Endothelial cell of umbilical vein (primary cell): Measurements from ENCODE around the gene EIF4E1B. TPM values are rescaled to one million over a fixed set of nuclear protein-coding genes. Genes with fewer than 3 reads are reported as not detected.

Source experiments
- Bru-seq: library from RNA; stranded (reverse); fragments of 400-500 nt; gene quantifications from one replicate; lab custom pipeline; 2021; lab: Mats Ljungman, UMichigan
- BruChase-seq, 2 experiments: library from RNA; stranded (reverse); fragments of 400-500 nt; gene quantifications; one replicate each; lab custom pipeline; 2021; lab: Mats Ljungman, UMichigan
- BruUV-seq: library from RNA; stranded (reverse); fragments of 400-500 nt; replicated peaks from 2 replicates; lab custom pipeline; 2021; lab: Mats Ljungman, UMichigan
- CTCF ChIA-PET: fragments of 300-600, 350-600 bp; sonication (Branson Sonifier 250); formaldehyde crosslinking; loops from one replicate; lab custom pipeline; 2021; ENCODE audit warnings: antibody characterized with exemption, inconsistent platforms; lab: Charles Lee
- POLR2A ChIA-PET: fragments of 300-600, 350-600 bp; sonication (Branson Sonifier 250); formaldehyde crosslinking; loops from one replicate; lab custom pipeline; 2021; ENCODE audit warnings: antibody characterized with exemption, inconsistent platforms; lab: Charles Lee
- DNase-seq: peaks from one replicate; pipeline ENCODE4 v3.0.0-alpha.2; 2011; ENCODE audit warnings: low read depth, low spot score
- FAIRE-seq: peaks from 2 replicates; lab custom pipeline; 2011; peaks lifted over from hg19 to GRCh38; lab: Jason Lieb, UNC
- H2AFZ ChIP-seq: 2 replicates; pipeline ENCODE4 v1.6.0; 2012; ENCODE audit warnings: low read depth, low read length, control low read depth, inconsistent platforms
- H3K27ac ChIP-seq: 2 replicates; pipeline ENCODE4 v1.5.1; 2011; ENCODE audit warnings: low read depth, mild to moderate bottlenecking, control low read depth, low read length, moderate library complexity; ENCODE audit not compliant: insufficient read depth
- H3K27me3 ChIP-seq, 2 experiments: 2 replicates each; pipeline versions ENCODE4 v1.6.0 to v1.6.1; 2011; ENCODE audit warnings: low read length in 2 of 2, mixed read lengths in 1 of 2; ENCODE audit not compliant: control insufficient read depth in 2 of 2, insufficient read depth in 2 of 2
- H3K36me3 ChIP-seq, 2 experiments: 2 replicates in 1 of 2; 3 replicates in 1 of 2; pipeline ENCODE4 v1.5.1; 2011; ENCODE audit warnings: low read length in 2 of 2, mild to moderate bottlenecking in 1 of 2, moderate library complexity in 1 of 2; ENCODE audit not compliant: control insufficient read depth in 2 of 2, insufficient read depth in 2 of 2; ENCODE audit errors: extremely low read depth in 1 of 2
- H3K4me1 ChIP-seq: 3 replicates; pipeline ENCODE4 v1.5.1; 2011; ENCODE audit warnings: mild to moderate bottlenecking, low read length; ENCODE audit not compliant: control insufficient read depth, insufficient read depth; ENCODE audit errors: extremely low read depth
- H3K4me2 ChIP-seq: 2 replicates; pipeline ENCODE4 v1.6.1; 2011; ENCODE audit warnings: low read length, control low read depth, mixed read lengths; ENCODE audit not compliant: insufficient read depth
- H3K4me3 ChIP-seq, 3 experiments: fragments of 200-600 bp in 1 of 3; sonication (generic), shearing (Covaris generic) in 1 of 3; replicated peaks in 1 of 3; 2 replicates each; pipeline ENCODE4 v1.5.1; 2011 to 2016; ENCODE audit warnings: control low read depth in 3 of 3, low read length in 3 of 3, mild to moderate bottlenecking in 2 of 3, inconsistent platforms in 1 of 3, low read depth in 1 of 3, moderate library complexity in 1 of 3; ENCODE audit not compliant: insufficient read depth in 1 of 3
- H3K79me2 ChIP-seq: 2 replicates; pipeline ENCODE4 v1.6.0; 2012; ENCODE audit warnings: low read length, inconsistent platforms; ENCODE audit not compliant: control insufficient read depth, insufficient read depth
- H3K9ac ChIP-seq: replicated peaks from 2 replicates; pipeline ENCODE3; 2011; ENCODE audit warnings: low read length, control low read depth; ENCODE audit not compliant: insufficient read depth; ENCODE audit errors: extremely low read depth
- H3K9me1 ChIP-seq: replicated peaks from 3 replicates; pipeline ENCODE4 v1.6.0; 2011; ENCODE audit warnings: mild to moderate bottlenecking, low read length; ENCODE audit not compliant: control insufficient read depth, insufficient read depth; ENCODE audit errors: extremely low read depth
- H3K9me3 ChIP-seq: replicated peaks from 2 replicates; pipeline ENCODE4 v1.5.1; 2012; ENCODE audit warnings: low read length, inconsistent platforms; ENCODE audit not compliant: control insufficient read depth, insufficient read depth
- H4K20me1 ChIP-seq: replicated peaks from 2 replicates; pipeline ENCODE3; 2011; ENCODE audit warnings: mild to moderate bottlenecking, low read length; ENCODE audit not compliant: control insufficient read depth, insufficient read depth; ENCODE audit errors: extremely low read depth
- EZH2 ChIP-seq: IDR thresholded peaks from 2 replicates; pipeline ENCODE4 v1.6.1; 2012; ENCODE audit warnings: borderline replicate concordance, low read depth, mild to moderate bottlenecking, moderate library complexity, low read length, inconsistent platforms; ENCODE audit not compliant: severe bottlenecking
- dilution Hi-C: fragments of 300-500 bp; cut with MboI; formaldehyde crosslinking; loops from one replicate; pipeline ENCODE4 v1.15.0; 2019; ENCODE audit warnings: low sequenced_read_pairs; ENCODE audit not compliant: extremely low pct_ligation_motif_present
- intact Hi-C: fragments of 100-400 bp; cut with micrococcal nuclease; formaldehyde crosslinking; loops from one replicate; pipeline ENCODE4 v1.10.0; 2022
- long read RNA-seq: library from polyadenylated mRNA; stranded (forward); transcript quantifications from one replicate; pipeline ENCODE4 v2.0.0, GENCODE V29; 2021
- polyA minus RNA-seq, 3 experiments: library from RNA; depleted of rRNA, polyadenylated mRNA; stranded (reverse); fragments of >200 nt; gene quantifications; 1 replicate in 1 of 3; 2 replicates in 2 of 3; pipeline ENCODE4 v1.2.3, GENCODE V29; 2011
- polyA plus RNA-seq, 4 experiments: library from polyadenylated mRNA; depleted of rRNA in 3 of 4; stranded (reverse) in 3 of 4; unstranded in 1 of 4; fragments of >200 nt; gene quantifications; 2 replicates each; pipeline versions ENCODE4 v1.2.1 to v1.2.3, GENCODE V29; 2011 to 2012; ENCODE audit warnings: missing spikeins in 1 of 4
- total RNA-seq: library from RNA; stranded (reverse); gene quantifications from 2 replicates; pipeline ENCODE4 v1.2.3, GENCODE V29; 2021
- TF ChIP-seq, protein P1 (sequence below), 2 donors: IDR thresholded peaks; 1 replicate in 1 of 2; 2 replicates in 1 of 2; pipeline ENCODE4 v1.5.1; 2011; ENCODE audit warnings: low read length in 2 of 2, mild to moderate bottlenecking in 2 of 2, moderate library complexity in 2 of 2, control low read depth in 1 of 2, inconsistent platforms in 1 of 2, low read depth in 1 of 2; ENCODE audit not compliant: insufficient read depth in 1 of 2; ENCODE audit errors: extremely low read depth in 1 of 2

The EIF4E1B gene, protein sequence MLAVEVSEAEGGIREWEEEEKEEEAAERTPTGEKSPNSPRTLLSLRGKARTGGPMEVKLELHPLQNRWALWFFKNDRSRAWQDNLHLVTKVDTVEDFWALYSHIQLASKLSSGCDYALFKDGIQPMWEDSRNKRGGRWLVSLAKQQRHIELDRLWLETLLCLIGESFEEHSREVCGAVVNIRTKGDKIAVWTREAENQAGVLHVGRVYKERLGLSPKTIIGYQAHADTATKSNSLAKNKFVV
- total RNA-seq (not detected in 2 replicates), polyA plus RNA-seq (not detected in 2 replicates), polyA minus RNA-seq (not detected in 2 replicates), Bru-seq, nascent RNA (not detected), BruChase-seq, experiment 1, labeled RNA remaining after a 6-hour chase (not detected), BruChase-seq, experiment 2, labeled RNA remaining after a 2-hour chase (percentile 6 among the genes with signal in this experiment)
- polyA plus RNA-seq (2011; cell fraction: cytosol; rRNA removed), result not detected in 2 replicates
- polyA plus RNA-seq (2011; cell fraction: nucleus; rRNA removed), result not detected in 2 replicates
- polyA plus RNA-seq (2012), result not detected in 2 replicates
- polyA minus RNA-seq (2011; cell fraction: cytosol; rRNA and poly(A)+ RNA removed), result not detected
- not detected in 2 replicates for polyA minus RNA-seq (2011; cell fraction: nucleus; rRNA and poly(A)+ RNA removed)
- long read RNA-seq, result 0 reads

- H3K9ac ChIP-seq, result no peak within 1 kb of the TSS
- peaks cover 59 to 61% of the 10 kb centered on the region in 2 experiments for H3K27me3 ChIP-seq
- peak; percentile 62 for FAIRE-seq
- ChIA-PET POLR2A (no interaction called here), CTCF (interaction anchor here (0.6 to 2.9 kb wide), 8 partner anchors 8 to 213 kb away, joined by 3 to 14 read pairs (median 8); partner anchors contain the start of gene TSPAN17)
- H3K4me2 ChIP-seq, result peak within 1 kb of the TSS; percentile 26
- TF ChIP-seq, protein P1, sequence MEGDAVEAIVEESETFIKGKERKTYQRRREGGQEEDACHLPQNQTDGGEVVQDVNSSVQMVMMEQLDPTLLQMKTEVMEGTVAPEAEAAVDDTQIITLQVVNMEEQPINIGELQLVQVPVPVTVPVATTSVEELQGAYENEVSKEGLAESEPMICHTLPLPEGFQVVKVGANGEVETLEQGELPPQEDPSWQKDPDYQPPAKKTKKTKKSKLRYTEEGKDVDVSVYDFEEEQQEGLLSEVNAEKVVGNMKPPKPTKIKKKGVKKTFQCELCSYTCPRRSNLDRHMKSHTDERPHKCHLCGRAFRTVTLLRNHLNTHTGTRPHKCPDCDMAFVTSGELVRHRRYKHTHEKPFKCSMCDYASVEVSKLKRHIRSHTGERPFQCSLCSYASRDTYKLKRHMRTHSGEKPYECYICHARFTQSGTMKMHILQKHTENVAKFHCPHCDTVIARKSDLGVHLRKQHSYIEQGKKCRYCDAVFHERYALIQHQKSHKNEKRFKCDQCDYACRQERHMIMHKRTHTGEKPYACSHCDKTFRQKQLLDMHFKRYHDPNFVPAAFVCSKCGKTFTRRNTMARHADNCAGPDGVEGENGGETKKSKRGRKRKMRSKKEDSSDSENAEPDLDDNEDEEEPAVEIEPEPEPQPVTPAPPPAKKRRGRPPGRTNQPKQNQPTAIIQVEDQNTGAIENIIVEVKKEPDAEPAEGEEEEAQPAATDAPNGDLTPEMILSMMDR (IDR thresholded peaks at IDR 0.05; ENCODE audit: extremely low read depth in 1 of 2, insufficient read depth in 1 of 2, low read depth in 1 of 2, low read length in 2 of 2), result no peak
- peak; percentile 88 for TF ChIP-seq EZH2
- H2AFZ ChIP-seq, result no peak within 1 kb of the TSS
- no peaks in the 10 kb centered on the region for H3K4me1 ChIP-seq
- no peaks in the 10 kb centered on the region for H3K36me3 ChIP-seq
- dilution Hi-C loops (no loop called here), intact Hi-C loops (loop anchor here (1.0 kb wide), 2 partner anchors 10 to 16 kb away; no protein-coding TSS in a partner anchor)
- H3K9me1 ChIP-seq, result no peaks in the 10 kb centered on the region
- peak; percentile 49 for DNase-seq
- no peaks in the 10 kb centered on the region for H4K20me1 ChIP-seq
- no peaks in the 10 kb centered on the region for H3K79me2 ChIP-seq
- H3K27ac ChIP-seq, result no peak within 1 kb of the TSS
- H3K9me3 ChIP-seq, result no peaks in the 10 kb centered on the region
- H3K4me3 ChIP-seq, result peak within 1 kb of the TSS in 2 of 3 experiments; percentile 1 to 18
- no TSS peak for BruUV-seq
These were observed at the start of gene EIF4E1B, which contains the start of gene SNCB for GRCh38 chr5:176629853-176630680. EIF4E1B (plus strand) TSS chr5:176630675; CDS start chr5:176642788, 12,113 bp downstream. SNCB (minus strand) TSS chr5:176630534; CDS start chr5:176629654, 880 bp downstream.
